GM19035 (cell line): ENCODE measurements around the gene MYCL.
A peak's percentile ranks its signal among the peaks of the same experiment; 100 is the strongest.
"Not testable (repeated sequence)": the region's sequence is repeated elsewhere in the genome, so short reads cannot be mapped to it uniquely, and the experiment has no call there.

Experiments used
- ATAC-seq: cut with Tn5 transposase; IDR thresholded peaks from one replicate; pipeline ENCODE4 v1.9.1; 2021; ENCODE audit not compliant: unreplicated experiment

Gene MYCL

GRCh38 chr1:39919545-39919944, 17.8 kb upstream of the MYCL start:
- peak; percentile 56 for ATAC-seq

- ATAC-seq = no peak
Measured at GRCh38 chr1:39917825-39918224, 16.1 kb upstream of the MYCL start.

- no peak for ATAC-seq
Measured at GRCh38 chr1:39915499-39916129, 13.9 kb upstream of the MYCL start.

- ATAC-seq = not testable (repeated sequence)
Measured at GRCh38 chr1:39913136-39913535, 11.4 kb upstream of the MYCL start.

GRCh38 chr1:39910263-39910662, 8.5 kb upstream of the MYCL start:
- no peak for ATAC-seq

- ATAC-seq = no peak
Measured at GRCh38 chr1:39908534-39908933, 6.8 kb upstream of the MYCL start.

GRCh38 chr1:39907528-39908453, 6.1 kb upstream of the MYCL start:
- ATAC-seq = no peak

- ATAC-seq = no peak
Measured at GRCh38 chr1:39905172-39905571, 3.5 kb upstream of the MYCL start.

- ATAC-seq = no peak
Measured at GRCh38 chr1:39902460-39902807, 717 bp upstream of the MYCL start.

GRCh38 chr1:39901464-39901713, 328 bp downstream of the MYCL start:
- ATAC-seq = peak; percentile 23

- ATAC-seq = peak; percentile 8
Measured at GRCh38 chr1:39900662-39901463, 854 bp downstream of the MYCL start.

GRCh38 chr1:39899611-39900538, 1.8 kb downstream of the MYCL start:
- ATAC-seq = no peak

- no peak for ATAC-seq
Measured at GRCh38 chr1:39898648-39899603, 2.8 kb downstream of the MYCL start.

GRCh38 chr1:39898191-39898590, 3.5 kb downstream of the MYCL start:
- ATAC-seq = no peak

- no peak for ATAC-seq
Measured at GRCh38 chr1:39896909-39897685, 4.6 kb downstream of the MYCL start.

GRCh38 chr1:39895731-39896480, 5.8 kb downstream of the MYCL start:
- ATAC-seq = no peak

GRCh38 chr1:39894884-39895495, 6.7 kb downstream of the MYCL start:
- ATAC-seq = no peak
